GM10266 (cell line): Measurements from ENCODE around the gene STAB2.

ENCODE experiments used
- DNase-seq: peaks from one replicate; pipeline ENCODE4 v3.0.0; 2012; ENCODE audit errors: extremely low spot score
- CTCF ChIP-seq: IDR thresholded peaks from 2 replicates; pipeline ENCODE4 v1.5.1; 2012; ENCODE audit warnings: mild to moderate bottlenecking, low read depth; ENCODE audit not compliant: control insufficient read depth, insufficient read depth; ENCODE audit errors: missing control alignments

Gene STAB2

GRCh38 chr12:103632554-103633216 is 45.6 kb downstream of the STAB2 start:
- peak; percentile 98 for TF ChIP-seq CTCF
- DNase-seq, result peak; percentile 85

GRCh38 chr12:103634732-103635131 is 47.7 kb downstream of the STAB2 start:
- no peak for DNase-seq
- TF ChIP-seq CTCF, result no peak

GRCh38 chr12:103635419-103635818 is 48.3 kb downstream of the STAB2 start:
- no peak for TF ChIP-seq CTCF
- no peak for DNase-seq

GRCh38 chr12:103637021-103637420 is 49.9 kb downstream of the STAB2 start:
- no peak for TF ChIP-seq CTCF

GRCh38 chr12:103637429-103637828 is 50.4 kb downstream of the STAB2 start:
- no peak for TF ChIP-seq CTCF
- no peak for DNase-seq

More at GRCh38 chr12:103637021-103637420, 49.9 kb downstream of the STAB2 start:
- no peak for DNase-seq

- no peak for TF ChIP-seq CTCF
- no peak for DNase-seq
These were observed 52.9 kb downstream of the STAB2 start for GRCh38 chr12:103639983-103640382.

GRCh38 chr12:103640410-103640809 is 53.3 kb downstream of the STAB2 start:
- peak; percentile 21 for DNase-seq
- no peak for TF ChIP-seq CTCF
